Gastrocnemius medialis (tissue), 4 donors: ENCODE results near the gene EIF4EBP2.

ENCODE experiments used
- CTCF ChIP-seq, 5 experiments: fragments of 450-650 bp in 3 of 5; fragments of 200-600 bp in 2 of 5; sonication (generic) in 2 of 5; IDR thresholded peaks in 4 of 5; conservative IDR thresholded peaks in 1 of 5; 1 replicate in 4 of 5; 2 replicates in 1 of 5; pipeline ENCODE4 v1.5.1; 2016 to 2019; ENCODE audit warnings: antibody characterized with exemption in 5 of 5, mild to moderate bottlenecking in 3 of 5, moderate library complexity in 3 of 5
- POLR2A ChIP-seq, 2 donors: fragments of 450-650 bp; IDR thresholded peaks; one replicate each; pipeline ENCODE4 v1.6.1; 2017; ENCODE audit warnings: antibody characterized with exemption in 2 of 2, mild to moderate bottlenecking in 2 of 2, moderate library complexity in 2 of 2

- no peak for TF ChIP-seq CTCF (IDR thresholded peaks at IDR 0.05 in 4 of 5, conservative IDR thresholded peaks at IDR 0.05 in 1 of 5)
- TF ChIP-seq POLR2A (IDR thresholded peaks at IDR 0.05): no peak
Measured at GRCh38 chr10:70418229-70418628, 14.3 kb downstream of the EIF4EBP2 start.
